GM18508 (cell line): ENCODE data around the gene CHCHD3.

Experiments used
- ATAC-seq: cut with Tn5 transposase; IDR thresholded peaks from one replicate; pipeline ENCODE4 v1.9.1; 2021; ENCODE audit warnings: moderate number of reproducible peaks; ENCODE audit not compliant: insufficient read depth, unreplicated experiment

Gene CHCHD3

DNA sequence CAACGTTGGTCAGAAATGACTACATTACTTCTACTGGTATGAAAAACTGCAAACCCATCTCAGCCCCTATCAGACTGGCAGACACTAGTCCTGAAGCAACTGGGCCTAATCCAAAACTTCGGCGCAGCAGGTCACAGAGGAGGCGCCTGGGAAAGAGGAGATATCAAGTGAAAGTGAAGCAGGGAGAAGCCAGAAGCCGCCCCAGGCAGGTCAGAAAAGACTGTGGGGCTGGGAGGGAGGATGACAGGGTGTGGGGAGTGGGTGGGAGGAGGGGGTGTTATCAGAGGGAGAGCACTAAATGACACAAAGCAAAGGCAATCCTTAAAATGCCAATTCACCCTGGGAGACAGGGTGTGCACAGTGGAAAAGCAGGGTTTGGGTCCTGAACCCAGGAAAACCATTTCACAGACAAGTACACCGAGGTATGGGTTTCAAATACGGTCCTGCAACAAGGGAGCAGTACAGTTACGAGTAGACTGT is 731 bp downstream of the CHCHD3 start:
- no peak for ATAC-seq

- no peak for ATAC-seq
Measured at GRCh38 chr7:133079296-133079695, 2.6 kb downstream of the CHCHD3 start.

GRCh38 chr7:133077394-133077793 is 4.5 kb downstream of the CHCHD3 start:
- no peak for ATAC-seq

DNA sequence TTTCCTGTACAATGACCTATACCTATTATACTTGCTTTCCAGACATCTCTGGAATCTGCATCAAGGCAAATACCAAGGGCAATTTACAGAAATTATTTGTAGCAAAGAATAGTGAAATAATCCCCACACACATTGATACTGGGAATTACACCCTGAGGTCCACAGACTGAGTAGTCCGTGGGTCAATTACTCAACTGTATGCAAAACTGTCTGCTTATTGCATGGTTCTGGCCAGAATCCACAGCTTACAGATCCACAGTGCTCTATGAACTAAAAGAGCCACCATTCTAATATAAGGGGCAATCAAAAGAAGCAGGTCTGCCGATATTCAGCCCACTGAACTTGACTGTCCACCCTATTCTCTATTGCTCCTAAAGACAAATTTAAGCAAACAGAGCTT is 5.7 kb downstream of the CHCHD3 start:
- no peak for ATAC-seq

DNA sequence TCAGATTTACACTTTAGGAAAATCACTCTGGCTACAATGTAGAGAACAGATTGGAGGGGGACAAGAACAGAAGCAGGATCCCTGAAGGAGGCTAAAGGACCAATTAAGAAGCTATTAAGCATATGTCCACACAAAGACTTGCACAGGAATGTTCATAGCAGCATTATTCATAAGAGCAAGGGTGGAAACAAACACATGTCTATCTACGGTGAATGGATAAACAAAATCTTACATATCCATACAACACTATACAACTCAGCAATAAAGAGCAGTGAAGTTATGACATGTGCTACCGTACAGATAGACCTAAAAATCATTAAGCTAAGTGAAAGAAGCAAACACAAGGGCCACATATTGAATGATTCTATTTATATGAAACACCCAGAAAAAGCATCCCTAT is 10.4 kb downstream of the CHCHD3 start:
- ATAC-seq, result no peak

DNA sequence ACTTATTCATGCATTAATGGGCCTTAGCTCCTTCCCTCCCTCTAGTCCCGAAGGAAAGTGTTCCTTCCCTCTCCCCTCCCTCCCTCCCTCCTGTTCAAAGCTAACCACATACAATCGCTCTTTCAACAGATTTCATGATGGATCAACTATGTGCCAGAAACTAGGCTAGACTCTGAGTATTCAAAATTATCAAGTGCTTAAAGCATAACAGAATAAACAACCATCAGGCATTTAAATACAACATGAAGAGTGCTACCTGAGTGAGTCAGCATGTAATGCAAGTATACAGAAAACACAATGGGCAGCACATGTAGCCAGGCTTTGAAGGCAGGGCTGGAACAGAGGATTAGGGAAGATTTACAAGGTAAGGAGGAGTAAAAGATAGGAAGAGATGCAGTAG is 11.3 kb downstream of the CHCHD3 start:
- no peak for ATAC-seq

DNA sequence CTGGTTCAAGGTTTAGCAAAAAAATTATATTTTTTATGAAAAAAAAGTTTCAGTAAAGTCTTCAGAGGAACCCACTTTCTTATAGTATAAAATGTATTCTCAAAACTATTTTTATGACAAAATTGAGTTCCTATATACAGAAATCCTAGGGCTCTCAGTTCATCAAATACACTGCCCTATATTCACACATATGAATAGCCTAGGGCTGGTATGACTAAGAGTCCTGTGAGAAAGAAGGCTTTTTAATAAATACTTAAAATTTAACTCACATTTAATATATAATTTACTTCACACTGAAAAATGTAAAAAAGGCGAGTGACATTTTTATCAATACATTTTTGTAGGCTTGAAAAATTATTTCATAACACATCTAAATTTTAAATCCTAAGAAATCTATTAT is 16.6 kb downstream of the CHCHD3 start:
- no peak for ATAC-seq

DNA sequence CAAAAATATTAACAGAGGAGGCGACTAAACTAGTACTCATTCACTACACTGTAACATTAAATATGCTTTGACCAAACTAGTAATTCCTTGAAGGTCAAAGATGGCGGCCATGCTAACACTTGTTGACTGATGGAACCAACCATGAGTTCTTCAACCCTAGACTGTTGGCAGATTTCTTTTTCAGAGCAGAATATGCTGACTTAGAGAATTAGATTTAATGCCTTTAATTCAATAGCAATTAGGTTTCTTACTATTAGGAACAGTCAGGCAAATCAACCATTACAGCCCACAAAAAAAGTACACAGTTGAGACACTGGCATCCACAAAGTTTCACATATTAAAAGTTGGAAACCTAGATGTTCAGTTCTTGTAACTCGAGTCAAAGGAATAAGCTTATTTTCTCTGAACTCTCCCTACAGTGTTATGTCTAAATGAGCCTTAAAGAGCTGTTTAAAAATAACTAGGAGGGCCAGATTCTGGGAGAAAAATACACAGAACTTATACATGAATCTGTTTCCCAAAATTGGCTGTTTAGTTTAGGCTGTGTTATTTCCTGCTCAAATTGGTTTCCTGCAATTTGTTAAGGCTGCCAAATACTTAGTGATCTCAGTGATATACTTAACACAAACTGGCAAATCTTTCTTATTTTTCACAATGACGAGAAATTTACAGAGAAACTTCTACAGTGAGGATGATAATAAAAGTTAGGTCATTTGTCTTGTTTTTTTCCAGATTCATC is 17.6 kb downstream of the CHCHD3 start:
- ATAC-seq, result no peak

DNA sequence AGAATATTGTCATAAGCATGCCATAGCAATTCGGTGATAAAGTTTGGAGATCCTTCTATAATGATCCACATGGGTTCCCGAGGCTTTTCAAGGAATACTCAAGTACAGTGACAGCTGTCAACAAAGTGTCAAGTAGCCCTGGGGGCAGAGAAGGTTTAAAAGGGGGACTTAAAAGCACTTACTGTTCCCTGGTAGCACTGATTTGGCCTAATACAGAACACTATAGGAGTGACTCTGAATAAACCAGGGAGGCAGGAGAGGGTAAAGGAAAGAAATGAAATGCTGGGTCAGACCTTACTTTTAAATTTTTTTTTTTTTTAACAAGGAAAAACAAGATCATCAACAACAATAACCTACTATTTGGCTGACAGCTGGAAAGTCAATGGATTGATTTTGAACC is 20.1 kb downstream of the CHCHD3 start:
- no peak for ATAC-seq

- no peak for ATAC-seq
Measured at GRCh38 chr7:133061357-133061756, 20.5 kb downstream of the CHCHD3 start.

GRCh38 chr7:133060004-133060403 is 21.9 kb downstream of the CHCHD3 start:
- ATAC-seq, result no peak

GRCh38 chr7:133059263-133059662 is 22.6 kb downstream of the CHCHD3 start:
- ATAC-seq, result no peak

- ATAC-seq, result no peak
Measured at GRCh38 chr7:133056370-133057238, 25.3 kb downstream of the CHCHD3 start.

DNA sequence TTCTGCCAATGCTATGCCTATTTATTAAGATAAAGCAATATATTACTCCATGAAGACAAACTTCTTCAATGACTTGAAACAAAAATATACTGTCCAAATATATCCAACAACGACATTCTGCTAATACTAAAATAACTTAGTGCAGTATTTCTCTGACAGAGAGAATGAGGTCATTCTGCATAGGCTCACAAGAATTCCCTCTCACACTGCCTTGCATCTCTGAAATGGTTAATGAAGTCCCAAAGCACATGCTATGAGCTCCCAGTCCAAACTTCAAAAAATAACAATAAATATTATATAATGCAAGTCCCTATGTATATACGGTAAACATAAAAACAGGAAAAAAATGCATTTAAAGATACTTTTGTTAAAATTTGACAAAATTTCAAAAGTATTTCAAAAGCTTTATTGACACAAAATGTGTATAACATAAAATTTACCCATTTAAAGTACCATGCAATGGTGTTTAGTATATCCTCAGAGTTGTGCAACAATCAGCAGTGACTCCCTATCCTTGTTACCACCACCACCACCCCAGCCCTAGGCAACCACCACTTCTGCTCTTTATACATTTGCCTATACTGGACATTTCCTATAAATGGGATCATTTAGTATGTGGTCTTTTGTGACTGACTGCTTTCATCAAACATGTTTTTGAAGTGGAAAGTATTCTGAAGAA is 27.6 kb downstream of the CHCHD3 start:
- ATAC-seq, result no peak

DNA sequence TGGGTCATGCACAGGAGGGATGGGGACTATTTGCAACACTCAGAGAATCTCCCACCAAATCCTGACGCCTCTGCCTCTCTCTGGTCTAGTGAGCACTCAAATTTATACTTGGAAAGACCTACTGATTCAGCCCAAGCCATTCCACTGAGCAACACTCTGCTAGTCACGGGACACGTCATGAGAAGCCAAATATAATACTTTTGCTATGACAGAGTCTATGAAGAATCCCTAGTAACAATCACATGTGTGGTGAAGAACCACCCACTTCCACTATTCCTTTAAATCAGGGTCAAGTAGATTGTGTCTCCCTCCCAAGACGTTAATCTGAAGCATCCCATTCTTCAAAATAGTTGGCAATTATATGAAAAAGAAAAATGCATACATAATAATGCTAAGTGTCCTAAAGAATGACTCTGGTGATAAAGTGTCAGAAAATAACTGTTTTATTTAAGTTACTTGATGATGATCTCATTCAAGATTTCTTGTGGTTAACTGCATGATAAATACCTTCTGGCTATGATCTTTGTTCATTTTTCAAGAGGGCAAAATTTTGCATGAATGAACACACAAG is 28.5 kb downstream of the CHCHD3 start:
- ATAC-seq, result no peak

GRCh38 chr7:133052826-133053225 is 29.1 kb downstream of the CHCHD3 start:
- no peak for ATAC-seq

GRCh38 chr7:133052401-133052756 is 29.5 kb downstream of the CHCHD3 start:
- ATAC-seq, result no peak

GRCh38 chr7:133051719-133052400 is 30.0 kb downstream of the CHCHD3 start:
- no peak for ATAC-seq

GRCh38 chr7:133051066-133051465 is 30.8 kb downstream of the CHCHD3 start:
- no peak for ATAC-seq
